NOMO-1 treated with DMSO at 0.1 percent for 48 hours (cell line): Measurements from ENCODE around the gene KIF3B.
"Not testable (repeated sequence)": the region's sequence is repeated elsewhere in the genome, so short reads cannot be mapped to it uniquely, and the experiment has no call there.

ENCODE experiments used
- DNase-seq: peaks from one replicate; lab custom pipeline; 2025; ENCODE audit not compliant: unreplicated experiment; lab: John Stamatoyannopoulos, UW

The KIF3B gene

GRCh38 chr20:32327087-32327681 lies 49.7 kb downstream of the KIF3B start:
- DNase-seq: no peak

GRCh38 chr20:32329817-32330554 lies 52.5 kb downstream of the KIF3B start:
- no peak for DNase-seq

- no peak for DNase-seq
Observed at GRCh38 chr20:32330555-32330897, 53.1 kb downstream of the KIF3B start.

GRCh38 chr20:32332614-32333013 lies 55.2 kb downstream of the KIF3B start:
- DNase-seq: no peak

GRCh38 chr20:32333181-32333987 lies 55.9 kb downstream of the KIF3B start:
- DNase-seq: no peak

- DNase-seq: no peak
Observed at GRCh38 chr20:32333988-32334885, 56.8 kb downstream of the KIF3B start.

- DNase-seq: peak; percentile 82
Observed at GRCh38 chr20:32336918-32337347, 59.5 kb downstream of the KIF3B start.

- no peak for DNase-seq
Observed at GRCh38 chr20:32337937-32338661, 60.6 kb downstream of the KIF3B start.

- DNase-seq: no peak
Observed at GRCh38 chr20:32338665-32339064, 61.2 kb downstream of the KIF3B start.

- no peak for DNase-seq
Observed at GRCh38 chr20:32339116-32339515, 61.7 kb downstream of the KIF3B start.

GRCh38 chr20:32341053-32341452 lies 63.6 kb downstream of the KIF3B start:
- DNase-seq: not testable (repeated sequence)

- peak; percentile 73 for DNase-seq
Observed at GRCh38 chr20:32343439-32343838, 66.0 kb downstream of the KIF3B start.

- no peak for DNase-seq
Observed at GRCh38 chr20:32344835-32345506, 67.5 kb downstream of the KIF3B start.

GRCh38 chr20:32348207-32348606 lies 70.8 kb downstream of the KIF3B start:
- no peak for DNase-seq

- DNase-seq: no peak
Observed at GRCh38 chr20:32350421-32350820, 73.0 kb downstream of the KIF3B start.

GRCh38 chr20:32352121-32352720 lies 74.8 kb downstream of the KIF3B start:
- no peak for DNase-seq

- no peak for DNase-seq
Observed at GRCh38 chr20:32353848-32354496, 76.5 kb downstream of the KIF3B start.

GRCh38 chr20:32354592-32355416 lies 77.4 kb downstream of the KIF3B start:
- no peak for DNase-seq
